Ammon's horn (tissue), 1 donor: ENCODE data around the gene KISS1.
"Not testable (repeated sequence)": the region's sequence is repeated elsewhere in the genome, so short reads cannot be mapped to it uniquely, and the experiment has no call there.

Source experiments
- DNase-seq: peaks from one replicate; pipeline ENCODE4 v3.0.0-alpha.2; 2016; ENCODE audit warnings: low spot score

The KISS1 gene, protein sequence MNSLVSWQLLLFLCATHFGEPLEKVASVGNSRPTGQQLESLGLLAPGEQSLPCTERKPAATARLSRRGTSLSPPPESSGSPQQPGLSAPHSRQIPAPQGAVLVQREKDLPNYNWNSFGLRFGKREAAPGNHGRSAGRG

DNA sequence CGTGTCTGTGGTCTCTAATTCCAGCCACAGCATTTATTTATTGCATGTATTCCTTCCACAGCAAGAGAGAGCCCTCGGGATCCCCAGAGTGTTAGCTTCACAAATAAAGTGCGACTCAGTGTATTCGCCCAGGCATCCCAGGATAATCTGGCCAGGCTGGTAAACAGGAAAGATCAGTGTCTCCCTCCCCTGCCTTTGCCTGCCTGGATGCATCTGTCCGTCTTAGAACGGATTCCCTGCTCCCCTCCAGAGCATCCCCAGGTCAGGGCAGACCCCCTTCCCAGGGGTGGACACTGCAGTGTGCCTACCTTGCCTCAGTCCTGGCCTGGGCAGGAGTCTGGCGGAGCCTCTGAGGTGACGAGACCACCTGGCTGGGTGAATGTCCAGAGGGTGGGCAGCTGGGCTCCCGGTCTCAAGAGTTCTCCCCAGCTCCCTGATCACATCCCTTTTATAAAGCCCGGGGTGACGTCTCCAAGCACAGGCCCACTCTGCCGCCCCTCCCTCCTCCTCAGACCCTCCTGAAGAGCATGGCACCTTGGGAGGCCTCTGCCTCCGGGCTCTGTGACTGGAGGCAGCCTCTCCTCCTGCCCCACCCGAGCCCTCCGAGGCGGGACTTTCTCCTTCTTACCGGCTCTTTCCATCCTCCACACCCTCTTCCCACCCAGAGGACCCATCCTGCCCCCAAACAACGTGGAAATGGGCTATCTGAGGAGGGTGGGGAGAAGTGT, at the start of gene KISS1:
KISS1 (minus strand) TSS at position 424 of the 728 bp plus-strand sequence. CDS start 3,615 bp downstream, outside the sequence.
- no peak for DNase-seq

DNA sequence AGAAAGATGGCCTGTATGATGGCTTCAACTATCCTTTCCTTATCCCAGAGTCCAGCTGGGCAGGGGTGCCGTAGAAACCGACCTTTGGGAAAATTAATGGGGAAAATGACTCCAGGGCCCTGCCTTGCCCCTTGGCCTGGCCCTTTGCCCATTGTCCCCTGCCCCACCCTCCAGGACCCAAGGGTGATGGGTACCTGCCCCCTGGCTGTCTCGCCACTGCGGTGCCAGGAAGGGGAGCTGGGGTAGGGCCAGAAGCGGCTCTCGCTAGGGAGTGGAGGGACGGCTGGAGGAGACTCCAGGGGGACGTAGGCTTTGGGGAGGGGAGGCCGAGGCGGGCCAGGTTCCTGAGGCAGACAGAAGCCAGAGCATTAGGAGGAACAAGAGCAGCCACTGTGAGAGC, 46.6 kb upstream of the KISS1 start:
- no peak for DNase-seq

- no peak for DNase-seq
Observed at GRCh38 chr1:204241914-204242313, 45.6 kb upstream of the KISS1 start.

DNA sequence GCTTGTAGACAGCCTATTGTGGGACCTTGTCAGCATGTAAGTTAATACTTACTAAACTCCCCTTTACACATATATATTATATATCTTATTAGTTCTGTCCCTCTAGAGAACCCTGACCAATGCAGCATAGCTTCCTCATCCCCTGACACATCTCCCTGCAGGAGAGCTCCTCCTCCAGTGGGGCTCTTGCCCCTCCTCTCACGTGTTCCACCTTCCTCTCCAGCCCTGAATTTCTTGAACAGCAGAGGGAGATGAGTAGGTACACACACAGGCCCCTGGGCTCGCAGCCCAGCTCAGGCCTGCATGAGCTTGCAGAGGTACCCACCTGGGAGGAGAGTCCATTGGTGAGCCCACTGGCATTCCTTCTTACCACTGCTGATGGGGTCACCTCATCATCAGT, 44.8 kb upstream of the KISS1 start:
- DNase-seq, result no peak

DNA sequence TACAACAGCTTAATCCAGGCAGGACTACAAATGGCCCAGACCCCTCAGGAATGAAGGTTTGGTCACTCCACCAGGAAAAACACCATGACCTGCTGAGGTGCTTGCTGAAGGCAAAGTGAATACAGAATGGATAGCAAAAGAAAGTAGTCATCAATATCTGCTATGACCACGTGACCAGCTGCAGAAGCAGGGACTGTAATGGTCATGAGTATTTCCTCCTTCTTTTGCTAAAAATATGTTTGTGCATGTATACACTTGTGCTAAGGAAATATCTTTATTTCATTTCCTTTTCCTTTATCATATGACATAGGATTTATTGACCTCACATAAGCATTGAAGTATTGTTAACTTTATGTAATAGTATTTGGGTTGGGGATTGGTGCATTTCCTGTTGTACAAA, 43.9 kb upstream of the KISS1 start:
- DNase-seq, result no peak

GRCh38 chr1:204239401-204239800, 43.1 kb upstream of the KISS1 start:
- not testable (repeated sequence) for DNase-seq

- DNase-seq, result not testable (repeated sequence)
Observed at GRCh38 chr1:204238520-204238919, 42.2 kb upstream of the KISS1 start.

- not testable (repeated sequence) for DNase-seq
Observed at GRCh38 chr1:204237515-204237914, 41.2 kb upstream of the KISS1 start.

DNA sequence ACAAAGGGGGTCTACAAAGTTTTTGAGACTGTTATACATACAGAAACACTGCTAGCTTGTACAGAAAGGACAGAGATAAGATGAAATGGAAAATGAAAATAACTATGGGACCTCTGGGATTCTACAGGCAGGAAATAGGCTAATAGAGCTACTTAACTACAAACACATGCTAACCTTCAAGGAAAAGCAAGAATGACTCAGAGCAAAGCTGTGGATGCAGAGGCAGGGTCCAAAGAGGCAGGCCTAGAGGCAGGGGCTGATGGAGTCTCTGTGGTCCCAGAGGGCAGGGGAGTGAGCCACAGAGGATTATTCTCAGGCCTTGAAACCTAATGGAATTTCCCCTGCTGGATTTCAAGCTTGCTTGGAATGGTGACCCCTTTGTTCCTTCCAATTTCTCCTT, 36.2 kb upstream of the KISS1 start:
- DNase-seq, result no peak

- no peak for DNase-seq
Observed at GRCh38 chr1:204230211-204230610, 33.9 kb upstream of the KISS1 start.

- no peak for DNase-seq
Observed at GRCh38 chr1:204228896-204229295, 32.6 kb upstream of the KISS1 start.

GRCh38 chr1:204227996-204228785, 31.9 kb upstream of the KISS1 start:
- no peak for DNase-seq

DNA sequence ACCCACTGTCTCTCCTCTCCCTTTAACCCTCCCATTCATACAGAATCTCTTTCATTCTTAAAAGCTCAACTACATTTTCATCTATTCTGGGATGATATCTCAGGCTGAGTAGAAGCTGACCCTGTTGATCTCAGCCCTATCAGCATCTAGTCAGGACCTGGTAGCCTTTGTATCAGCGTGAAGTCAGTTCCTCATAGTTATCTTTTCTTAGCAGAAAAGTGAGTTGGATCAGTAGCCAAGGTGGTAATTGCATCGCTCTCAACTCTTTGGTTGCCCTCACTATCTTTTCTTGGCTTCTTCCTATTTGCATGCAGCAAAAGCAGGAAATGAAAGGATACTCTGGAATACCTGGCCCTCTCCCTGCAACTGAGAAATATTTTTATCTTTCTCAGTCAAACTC, 31.1 kb upstream of the KISS1 start:
- DNase-seq, result no peak

DNA sequence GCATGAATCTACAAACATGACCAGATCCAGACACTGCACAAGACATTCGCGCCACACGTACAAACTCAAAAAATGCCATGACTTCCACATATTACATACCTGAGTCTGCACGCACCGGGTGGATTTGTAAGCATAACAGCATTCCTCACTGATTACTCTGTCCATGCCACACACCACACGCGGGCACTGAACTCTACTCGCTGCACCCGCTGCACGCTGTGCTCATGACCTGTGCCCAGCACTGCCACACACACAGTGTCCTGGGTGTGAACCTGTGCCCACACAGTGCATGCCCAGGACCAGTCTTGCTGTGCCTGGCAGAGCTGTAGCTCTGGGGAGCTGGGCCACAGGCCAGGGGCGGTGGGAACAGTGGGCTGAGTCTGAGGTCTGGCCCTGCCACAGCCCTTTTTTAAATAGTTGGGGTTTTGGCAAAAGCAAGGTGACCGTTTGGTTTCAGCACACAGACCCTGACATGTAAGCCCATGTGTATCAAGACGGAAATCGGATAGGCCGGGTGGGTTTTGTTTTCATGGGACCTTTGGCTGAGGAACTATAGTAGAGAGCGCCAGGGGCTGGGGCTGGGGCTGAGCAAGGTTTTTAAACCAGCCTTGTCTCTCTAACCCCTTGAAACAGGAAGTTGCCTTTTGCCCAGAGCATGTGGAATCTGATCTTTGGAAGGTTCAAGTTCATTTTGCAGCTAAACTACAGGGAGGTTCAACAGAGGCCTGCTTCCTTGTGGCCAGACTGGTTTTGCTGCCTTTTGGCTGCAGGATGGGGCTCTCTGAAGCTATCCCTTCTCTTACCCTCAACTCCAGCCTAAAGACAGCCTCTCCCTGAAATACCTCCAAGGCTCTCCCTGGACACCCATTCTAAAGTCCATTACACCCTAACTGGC, 29.8 kb upstream of the KISS1 start:
- no peak for DNase-seq

DNA sequence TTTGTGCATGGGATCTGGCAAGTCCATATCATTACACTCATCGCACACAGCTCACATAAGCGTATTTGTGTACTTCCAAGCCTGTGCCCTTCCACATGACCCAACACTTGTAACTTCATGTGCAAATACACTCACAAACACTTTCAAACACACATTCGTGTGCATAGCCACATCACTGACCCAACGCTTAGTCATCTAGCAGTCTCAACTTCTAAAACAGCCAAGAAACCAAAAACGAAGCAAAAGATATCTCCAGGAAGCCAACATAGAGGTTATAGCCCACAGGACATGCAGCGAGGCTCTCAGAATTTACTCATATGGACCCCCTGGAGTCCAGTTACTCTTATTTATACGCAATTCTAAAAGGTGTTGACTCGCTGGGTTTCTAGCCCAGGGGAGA, 28.4 kb upstream of the KISS1 start:
- no peak for DNase-seq

- no peak for DNase-seq
Observed at GRCh38 chr1:204223129-204223860, 27.0 kb upstream of the KISS1 start.

- DNase-seq, result no peak
Observed at GRCh38 chr1:204222764-204223055, 26.4 kb upstream of the KISS1 start.

GRCh38 chr1:204222006-204222763, 25.9 kb upstream of the KISS1 start:
- no peak for DNase-seq

- DNase-seq, result no peak
Observed at GRCh38 chr1:204221271-204221670, 25.0 kb upstream of the KISS1 start.

DNA sequence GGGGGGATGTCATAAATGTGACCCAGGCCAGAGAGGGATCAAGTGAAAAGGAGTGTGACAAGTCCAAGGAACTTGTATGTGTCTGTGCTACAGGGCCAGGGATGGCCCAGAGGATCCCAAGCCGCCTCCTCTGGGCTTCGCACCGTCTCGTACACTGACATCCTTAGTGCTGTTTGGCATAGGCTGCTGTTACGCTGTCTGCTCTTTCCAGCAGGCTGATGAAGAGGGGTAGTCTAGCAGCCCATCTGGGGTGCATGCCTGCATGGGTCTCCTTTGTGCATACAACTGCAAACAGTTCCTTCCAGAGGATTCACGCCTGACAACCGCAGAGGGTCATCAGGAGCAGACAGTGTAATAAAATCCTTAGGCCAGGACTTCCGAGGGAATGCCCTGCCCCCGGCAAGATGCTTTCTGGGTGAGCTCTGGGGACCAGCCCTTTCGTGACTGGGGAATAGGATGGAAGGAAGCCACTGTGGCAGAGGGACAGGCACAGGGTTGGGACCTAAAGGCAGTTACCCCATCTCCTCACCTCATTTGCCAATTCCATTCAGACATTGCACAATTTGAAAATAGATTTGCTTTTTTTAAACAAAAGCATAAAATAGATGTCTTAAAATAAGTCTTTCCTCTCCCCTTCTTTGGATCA, 23.8 kb upstream of the KISS1 start:
- no peak for DNase-seq
